Retina (tissue), 1 donor: ENCODE results near the gene DEDD2.
"Not testable (repeated sequence)": the region's sequence is repeated elsewhere in the genome, so short reads cannot be mapped to it uniquely, and the experiment has no call there.

Source experiments
- DNase-seq: peaks from one replicate; pipeline ENCODE4 v3.0.0-alpha.2; 2016

DEDD2 gene, protein sequence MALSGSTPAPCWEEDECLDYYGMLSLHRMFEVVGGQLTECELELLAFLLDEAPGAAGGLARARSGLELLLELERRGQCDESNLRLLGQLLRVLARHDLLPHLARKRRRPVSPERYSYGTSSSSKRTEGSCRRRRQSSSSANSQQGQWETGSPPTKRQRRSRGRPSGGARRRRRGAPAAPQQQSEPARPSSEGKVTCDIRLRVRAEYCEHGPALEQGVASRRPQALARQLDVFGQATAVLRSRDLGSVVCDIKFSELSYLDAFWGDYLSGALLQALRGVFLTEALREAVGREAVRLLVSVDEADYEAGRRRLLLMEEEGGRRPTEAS

DNA sequence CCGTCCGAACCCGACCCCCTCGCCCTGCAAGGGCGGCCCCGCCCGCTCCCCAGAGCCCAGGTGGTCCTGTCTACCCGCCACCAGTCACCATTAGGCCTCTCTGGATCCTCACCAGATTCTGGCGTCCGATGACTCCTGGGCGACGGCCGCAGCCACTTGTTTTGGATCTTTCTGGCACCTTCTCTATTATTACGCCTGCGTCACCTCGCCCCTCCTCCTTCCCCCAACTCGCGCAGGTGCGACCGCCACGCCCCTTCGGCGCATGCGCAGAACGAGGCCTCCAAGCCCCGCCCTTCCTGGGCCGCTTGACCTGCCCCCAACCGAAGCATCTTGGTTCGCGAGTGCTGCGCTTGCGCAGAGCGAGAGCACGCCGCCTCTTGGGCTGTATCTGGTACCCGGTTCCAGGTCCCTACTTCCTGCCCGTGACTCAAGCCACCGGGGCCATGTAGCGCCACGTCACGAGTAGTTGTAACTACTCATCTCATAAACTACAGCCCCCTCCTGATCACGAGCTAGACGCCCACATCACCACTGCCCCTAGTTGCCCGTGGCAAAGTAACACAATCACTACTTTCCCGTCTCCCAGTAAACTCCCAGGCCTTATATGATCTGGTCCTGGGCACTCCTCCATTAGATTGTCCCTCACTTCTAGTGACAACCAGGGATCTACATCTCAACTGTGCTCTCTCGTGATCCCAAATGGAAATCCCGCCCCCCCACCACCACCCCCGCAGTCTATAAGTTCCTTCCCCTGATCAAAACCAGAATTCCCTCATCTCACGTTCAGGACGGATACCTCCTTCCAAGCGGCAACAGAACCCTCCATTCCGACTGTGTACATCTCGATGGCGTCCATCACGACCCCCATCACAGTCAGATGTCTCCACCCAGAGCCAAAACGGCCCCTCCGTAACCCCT is at the start of gene DEDD2:
DEDD2 (minus strand) TSS at position 158 of the 918 bp plus-strand sequence. CDS start 670 bp downstream, outside the sequence.
- DNase-seq: peak; percentile 98

DNA sequence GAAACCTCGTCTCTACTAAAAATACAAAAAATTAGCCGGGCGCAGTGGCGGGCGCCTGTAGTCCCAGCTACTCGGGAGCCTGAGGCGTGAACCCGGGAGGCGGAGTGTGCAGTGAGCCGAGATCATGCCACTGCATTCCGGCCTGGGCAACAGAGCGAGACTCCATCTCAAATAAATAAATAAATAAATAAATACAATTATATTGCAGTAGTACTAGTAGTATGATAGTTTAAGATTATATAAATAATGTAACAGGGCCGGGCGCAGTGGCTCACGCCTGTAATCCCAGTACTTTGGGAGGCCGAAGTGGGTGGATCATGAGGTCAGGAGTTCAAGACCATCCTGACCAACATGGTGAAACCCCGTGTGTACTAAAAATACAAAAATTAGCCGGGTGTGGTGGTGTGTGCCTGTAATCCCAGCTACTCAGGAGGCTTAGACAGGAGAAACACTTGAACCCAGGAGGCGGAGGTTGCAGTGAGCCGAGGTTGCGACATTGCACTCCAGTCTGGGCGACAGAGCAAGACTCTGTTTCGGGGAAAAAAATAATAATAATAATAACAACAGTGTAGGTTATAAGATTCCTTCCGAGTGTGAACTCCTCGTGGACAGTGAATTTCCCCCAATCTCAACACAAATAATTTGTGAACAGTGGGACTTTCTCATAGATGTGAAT is 49.6 kb upstream of the DEDD2 start:
- not testable (repeated sequence) for DNase-seq

DNA sequence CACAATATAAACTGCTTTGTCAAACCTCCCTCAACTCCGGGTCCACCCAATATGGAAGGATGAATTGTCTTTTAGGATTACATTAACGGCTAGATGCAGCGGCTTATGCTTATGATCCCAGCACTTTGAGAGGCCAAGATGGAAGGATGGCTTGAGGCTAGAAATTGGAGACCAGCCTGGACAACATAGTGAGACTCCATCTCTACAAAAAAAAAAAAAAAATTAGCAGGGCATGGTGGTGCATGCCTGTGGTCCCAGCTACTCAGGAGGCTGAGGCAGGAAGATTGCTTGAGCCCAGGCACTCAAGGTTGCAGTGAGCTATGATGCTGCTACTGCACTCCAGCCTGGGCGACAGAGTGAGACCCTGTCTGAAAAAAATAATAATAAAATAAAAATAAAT is 48.6 kb upstream of the DEDD2 start:
- DNase-seq: not testable (repeated sequence)

DNA sequence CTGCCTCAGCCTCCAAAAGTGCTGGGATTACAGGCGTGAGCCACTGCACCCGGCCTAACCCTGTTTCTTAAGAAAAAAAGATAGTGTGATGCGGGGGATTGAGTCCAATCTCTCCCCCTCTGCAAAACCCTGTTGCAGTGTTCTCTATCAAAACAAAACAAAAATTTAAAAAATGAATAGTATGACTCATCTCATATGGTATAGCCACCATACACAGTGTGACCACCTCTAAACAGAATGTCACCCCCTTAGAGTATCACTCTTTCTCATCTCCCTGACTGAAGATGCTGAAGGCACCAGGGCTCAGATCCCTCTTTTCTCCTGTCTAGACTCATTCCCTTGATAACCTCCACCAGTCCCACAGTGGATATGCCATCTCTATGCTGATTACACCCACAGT is 44.3 kb upstream of the DEDD2 start:
- no peak for DNase-seq

DNA sequence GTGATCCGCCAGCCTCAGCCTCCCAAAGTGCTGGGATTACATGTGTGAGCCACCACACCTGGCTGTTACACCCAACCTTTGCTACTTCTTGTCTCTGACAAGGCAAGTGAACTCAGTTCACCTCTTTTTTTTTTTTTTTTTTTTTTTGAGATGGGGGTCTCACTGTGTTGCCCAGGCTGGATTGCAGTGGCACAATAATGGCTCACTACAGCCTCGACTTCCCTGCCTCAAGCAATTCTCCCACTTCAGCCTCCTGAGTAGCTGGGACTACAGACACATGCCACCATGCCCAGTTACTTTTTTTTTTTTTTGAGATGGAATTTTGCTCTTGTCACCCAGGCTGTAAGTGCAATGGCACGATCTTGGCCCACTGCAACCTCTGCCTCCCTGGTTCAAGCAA is 40.4 kb upstream of the DEDD2 start:
- DNase-seq: not testable (repeated sequence)

DNA sequence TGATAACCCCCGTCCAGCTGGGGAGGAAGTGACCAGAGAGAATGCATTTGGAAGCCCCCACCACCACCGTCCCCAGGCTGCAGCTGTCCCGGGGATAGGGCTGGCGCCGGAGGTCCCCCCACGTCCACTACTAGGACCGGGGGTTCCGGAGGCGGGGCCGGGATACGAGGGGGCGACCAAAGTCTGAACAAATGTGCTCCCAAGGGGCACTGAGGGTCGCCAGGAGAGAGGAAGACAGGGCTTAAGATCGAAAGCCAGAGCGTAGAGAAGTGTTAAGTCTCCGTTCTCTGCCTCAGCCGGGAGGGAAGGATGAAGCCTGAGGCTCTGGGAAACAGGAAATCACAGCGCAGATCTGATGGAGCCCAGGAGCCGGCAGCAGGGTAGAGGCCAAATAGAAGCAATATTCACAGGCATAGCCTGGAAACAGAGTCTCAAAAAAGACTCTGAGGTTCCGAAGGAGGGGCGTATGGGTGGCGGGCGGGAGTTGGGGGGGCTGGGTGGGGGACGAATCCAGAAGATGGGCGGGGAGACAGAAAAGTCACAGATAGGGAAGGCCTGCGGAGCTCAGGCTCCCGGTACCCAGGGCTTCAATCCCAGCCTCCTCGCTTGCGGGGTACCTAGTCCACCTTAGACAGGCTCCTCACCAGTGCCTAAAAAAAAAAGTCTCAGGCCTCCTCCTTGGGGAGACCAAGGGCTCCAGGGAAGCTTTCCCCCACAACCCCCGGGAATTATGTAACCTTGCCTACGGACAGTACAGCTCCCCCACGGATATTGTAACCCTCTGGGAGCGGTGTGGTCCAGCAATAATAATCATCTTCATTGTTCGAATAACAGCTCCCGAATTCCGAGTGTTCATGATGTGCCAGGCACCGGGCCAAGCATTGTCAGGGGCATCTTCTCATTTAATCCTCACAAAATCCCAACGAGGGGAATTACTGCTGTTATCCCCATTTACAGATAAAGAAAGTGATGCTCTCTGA is 38.6 kb upstream of the DEDD2 start:
- peak; percentile 69 for DNase-seq

DNA sequence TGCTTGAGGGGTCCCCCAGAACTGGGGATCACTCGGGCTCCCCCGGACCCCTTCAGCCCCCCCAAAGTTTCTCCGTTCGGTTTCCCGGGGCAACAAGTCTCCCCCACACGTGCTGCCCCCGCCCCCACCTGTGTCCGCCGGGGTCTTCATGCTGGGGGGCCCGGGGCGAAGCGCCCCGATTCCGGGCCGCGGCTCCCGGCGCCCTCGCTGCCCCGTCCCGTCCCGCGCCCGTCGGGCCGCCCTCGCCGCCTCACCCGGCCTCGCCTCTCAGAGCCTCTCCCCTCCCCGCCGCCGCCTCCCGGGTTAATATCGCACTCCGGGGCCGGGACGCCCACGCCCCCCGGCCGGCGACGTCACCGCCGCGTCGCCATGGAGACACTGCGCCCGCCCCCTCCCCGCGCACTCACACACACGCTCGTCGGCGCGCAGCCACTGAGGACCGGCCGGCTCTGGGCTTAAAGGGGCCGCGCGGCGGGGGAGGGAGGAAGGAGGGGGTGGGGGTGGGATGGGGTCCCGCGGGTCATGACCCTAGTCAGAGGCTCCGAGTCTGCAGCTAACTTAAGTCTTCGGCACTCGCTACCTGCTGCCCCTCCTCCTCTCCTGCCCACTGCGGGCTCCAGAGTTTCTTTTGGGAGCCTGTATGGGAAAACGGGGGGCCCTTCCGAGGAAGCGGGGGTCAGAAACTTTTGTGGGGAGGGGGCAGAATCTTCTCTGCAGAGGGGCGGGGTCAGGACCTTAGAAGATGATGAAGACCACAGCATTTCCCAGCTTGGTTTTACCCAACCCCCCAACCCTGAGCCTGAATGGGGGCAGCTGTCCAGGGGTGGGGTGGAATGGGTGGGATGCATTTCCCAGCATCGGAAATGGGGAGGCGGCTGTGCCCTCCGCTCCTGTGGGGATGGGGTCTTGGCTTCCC is 37.6 kb upstream of the DEDD2 start, which contains the start of gene ERF:
ERF (minus strand) TSS at position 279 of the 916 bp plus-strand sequence; CDS start at position 150, 129 bp downstream.
- peak; percentile 92 for DNase-seq

DNA sequence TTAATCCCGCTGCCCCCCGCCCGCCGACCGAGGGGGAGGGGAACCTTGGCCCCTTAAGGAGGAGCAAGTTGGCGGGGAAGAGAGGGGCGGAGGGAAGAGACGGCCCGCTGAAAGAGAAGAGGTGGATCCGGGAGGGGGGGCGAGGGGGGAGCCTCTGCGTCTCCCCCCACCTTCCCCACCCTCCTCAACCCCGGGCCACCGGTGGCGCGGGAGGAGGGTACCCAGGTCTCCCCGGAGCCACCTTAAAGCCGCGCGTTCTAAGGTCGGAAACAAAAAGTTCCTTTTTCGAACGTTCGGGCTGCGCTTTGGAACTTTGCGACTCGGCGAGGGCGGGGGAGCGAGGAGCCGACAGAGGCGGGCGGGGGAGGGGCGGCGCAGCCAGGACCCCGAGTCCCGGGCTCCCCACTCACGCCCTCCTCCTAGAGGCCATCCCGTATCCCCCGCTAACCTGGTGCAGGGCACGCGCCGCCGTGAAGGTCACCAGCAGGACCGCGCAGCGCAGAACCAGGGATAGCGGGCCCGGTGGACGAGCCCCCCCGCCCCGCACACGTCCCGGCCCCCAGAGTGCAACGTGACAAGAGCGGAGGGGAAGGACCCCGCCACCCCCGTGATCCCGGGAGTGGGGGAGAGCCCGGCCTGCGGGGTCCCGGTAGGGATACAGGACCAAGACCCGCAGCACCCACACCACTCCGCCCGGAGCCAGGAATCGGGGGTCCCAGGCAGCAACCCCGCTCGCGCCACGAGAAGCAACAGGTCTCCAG is 36.8 kb upstream of the DEDD2 start:
- peak; percentile 82 for DNase-seq

DNA sequence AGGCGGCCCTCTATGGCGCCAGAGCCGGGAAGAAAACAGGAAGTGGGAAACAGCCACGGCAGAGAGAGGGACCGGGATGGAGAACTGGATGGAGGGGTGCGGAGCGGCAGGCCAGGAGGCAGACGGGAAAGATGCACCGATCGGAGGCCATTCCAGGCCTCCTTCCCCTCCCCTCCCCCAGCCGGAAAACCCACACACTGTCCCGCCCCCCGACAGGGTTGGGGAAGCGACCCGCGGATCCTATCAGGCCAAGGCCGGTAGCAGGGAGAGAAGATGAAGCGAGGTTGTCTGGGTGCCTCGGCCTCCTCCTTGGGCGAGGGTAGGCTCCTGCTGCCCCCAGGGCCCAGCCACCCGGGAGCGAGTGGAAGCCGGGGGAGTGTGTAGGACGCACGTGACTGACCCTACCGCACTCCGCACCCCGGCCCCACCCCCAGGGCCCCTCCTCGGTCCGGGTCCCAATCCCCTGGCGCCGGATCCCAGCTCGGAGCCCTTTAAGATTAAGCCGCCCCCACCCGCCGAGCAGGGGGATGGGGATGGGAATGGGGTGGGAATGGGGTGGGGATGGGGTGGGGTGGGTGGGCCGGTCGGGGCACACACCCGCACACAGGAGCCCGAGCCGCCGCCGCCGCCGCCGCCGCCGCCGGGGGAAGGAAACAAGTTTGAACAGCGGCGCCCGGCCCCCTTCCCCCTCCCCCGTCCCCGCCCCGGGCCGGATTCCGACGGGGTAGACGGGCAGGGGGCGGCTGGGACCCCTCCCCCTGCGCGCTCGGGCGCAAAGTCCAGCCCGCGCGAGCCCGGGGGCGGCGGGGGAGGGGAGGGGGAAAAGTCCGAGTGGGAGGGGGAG is 36.0 kb upstream of the DEDD2 start:
- DNase-seq: peak; percentile 55

DNA sequence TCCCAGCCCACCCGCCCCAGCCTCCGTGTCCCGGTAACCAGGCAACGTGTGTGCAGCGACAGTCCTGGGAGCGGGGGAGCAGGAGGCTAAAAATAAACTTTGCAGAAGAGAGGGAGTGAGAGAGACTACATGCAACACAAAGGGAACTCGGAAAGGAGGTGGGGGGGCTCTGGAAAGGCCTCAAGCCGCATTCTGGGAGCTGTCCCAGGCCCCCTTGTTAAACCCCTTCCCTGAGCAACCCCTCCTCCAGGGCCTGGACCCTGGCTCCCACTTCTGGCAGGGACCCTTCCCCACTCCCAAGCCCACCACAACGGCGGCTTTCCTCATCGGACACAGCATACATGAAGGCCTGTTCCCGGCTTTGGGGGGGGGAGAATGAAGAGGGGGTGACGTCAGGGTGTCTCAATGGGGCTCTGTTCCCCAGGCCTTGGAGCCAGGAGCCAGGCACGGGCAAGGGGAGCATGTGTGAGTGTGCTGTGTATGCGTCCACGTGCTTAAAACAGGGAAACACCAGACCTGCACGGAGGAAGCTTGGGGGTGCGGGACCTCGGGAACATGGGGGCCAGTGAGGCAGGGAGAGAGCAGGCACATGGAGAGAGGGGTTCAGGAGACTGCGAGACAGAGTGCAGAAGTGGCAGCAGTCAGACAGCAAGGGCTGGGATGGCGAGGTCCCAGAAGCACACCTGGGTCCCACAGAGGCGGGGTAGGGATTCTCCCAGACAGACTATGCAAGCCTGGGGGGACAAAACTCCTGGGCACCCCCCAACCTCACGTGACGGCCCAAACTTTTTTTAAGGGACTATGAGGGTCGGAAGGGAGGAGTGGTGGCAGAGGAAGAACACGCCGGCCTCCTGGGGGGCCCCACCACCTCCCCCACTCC is 35.1 kb upstream of the DEDD2 start:
- peak; percentile 68 for DNase-seq

DNA sequence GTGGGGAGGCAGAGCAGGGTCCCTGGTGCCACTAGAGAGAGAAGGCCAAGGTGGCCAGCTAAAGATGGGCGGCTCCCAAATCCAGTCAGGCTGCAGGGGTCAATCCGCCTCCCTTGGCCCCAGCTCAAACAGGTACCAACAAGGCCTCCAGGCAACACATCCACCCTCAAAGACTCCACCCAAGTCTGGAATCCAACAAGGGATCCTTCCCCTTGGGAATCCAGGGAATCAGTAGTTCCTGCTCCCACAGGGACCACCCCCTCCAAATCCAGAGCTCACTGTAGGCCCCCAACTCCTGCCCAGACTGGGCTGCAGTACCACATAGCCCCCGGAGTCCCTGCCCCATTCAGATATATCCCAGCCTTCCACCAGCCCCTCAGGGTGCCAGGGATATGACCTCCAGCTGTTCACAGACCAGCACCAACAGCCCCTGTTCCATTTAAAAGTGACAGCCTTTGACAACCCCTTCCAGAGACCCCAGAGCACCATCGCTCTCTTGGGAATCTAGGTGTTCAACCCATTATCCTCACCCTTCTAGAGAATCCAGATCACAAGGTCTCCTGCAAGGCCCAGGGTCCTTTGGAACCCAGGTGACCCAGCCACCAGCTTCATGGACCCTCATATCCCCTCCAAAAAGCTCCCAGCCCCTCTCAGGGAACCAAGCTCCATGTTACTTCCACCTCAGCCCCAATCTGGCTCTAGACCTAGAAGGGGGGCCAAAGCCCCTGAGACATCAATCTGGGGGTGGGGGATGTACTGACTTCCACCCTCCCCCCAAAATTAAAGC is 34.3 kb upstream of the DEDD2 start:
- peak; percentile 39 for DNase-seq

DNA sequence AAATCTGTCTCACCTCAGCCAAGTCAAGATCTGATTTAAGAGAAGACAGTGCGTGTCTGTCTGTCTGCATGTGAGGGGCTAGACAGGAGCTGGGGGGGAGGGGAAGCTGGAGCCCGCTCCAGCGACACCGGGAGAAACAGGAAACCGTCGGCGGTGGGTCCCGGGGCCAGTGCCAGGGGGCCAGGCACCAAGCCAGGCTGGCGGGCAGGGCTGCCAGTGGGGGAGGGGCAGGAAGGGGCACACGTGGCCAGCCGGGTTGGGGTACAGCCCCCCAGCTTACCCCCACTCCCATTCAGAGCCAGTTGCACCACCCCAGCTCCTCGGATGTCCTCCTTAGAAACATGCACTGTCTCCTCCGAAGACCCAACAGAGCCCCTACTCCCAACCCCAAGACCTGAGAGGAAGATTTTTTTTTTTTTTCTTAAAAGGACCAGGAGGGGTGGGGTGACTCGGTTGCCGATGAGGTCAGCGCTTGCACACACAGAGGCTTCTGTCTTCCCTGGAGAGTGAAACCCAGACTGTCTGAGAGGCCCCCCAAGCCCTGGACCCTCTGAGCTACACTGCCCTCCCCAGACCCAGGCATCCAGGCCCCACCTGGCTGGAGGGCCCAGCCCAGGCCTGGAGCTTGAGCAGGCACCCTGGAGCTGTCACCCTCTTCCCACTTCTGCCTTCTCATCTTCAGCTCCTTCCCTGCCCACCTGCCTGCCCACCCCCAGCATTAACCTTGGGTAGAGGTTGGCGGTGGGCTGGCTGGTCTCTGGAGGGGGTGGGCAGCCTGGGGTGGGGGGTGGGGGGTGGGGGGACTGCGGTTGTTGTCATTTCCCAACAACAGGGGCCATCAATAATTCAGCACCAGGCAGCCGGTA is 33.4 kb upstream of the DEDD2 start:
- DNase-seq: peak; percentile 44

DNA sequence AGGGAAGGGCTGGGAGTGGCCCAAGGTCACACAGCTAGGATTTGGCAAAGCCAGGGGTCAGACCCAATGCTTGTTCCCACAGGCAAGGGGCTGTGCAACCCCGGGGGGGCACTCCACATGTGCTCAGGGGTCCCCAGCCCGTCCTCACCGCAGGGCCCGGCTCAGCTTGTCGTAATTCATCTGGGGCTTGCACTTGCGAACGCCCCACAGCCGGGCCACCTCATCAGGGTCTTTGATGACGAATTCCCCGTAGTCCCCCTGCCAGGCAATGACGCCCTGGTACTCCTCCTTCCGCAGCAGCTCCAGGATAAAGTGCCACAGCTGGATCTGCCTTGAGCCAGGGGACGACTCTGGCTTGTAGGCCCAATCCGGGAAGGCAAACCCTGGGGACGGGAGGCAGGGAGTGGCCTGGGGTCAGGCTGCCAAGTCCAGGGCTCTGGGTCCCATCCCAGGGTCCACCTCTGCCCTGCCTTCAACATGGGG is 32.7 kb upstream of the DEDD2 start:
- DNase-seq: peak; percentile 27

DNA sequence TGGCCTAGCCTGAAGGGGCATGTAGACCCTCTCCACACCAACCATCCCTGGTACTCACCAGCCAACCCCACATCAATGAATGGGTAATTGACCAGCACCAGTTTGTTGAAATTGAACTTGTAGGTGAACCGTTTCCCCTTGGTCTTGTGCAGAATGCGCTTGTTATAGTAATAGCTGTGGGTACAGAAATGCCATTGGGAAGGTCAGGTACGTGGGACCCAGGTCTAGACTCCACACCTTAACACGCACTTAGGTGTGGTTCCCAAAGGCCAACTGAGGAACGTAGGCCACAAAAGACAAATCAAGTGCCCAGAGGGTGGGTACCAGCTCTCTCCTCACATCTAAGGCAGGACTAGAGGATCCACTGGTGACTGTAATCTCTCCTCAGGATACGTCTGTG is 32.3 kb upstream of the DEDD2 start:
- DNase-seq: no peak

DNA sequence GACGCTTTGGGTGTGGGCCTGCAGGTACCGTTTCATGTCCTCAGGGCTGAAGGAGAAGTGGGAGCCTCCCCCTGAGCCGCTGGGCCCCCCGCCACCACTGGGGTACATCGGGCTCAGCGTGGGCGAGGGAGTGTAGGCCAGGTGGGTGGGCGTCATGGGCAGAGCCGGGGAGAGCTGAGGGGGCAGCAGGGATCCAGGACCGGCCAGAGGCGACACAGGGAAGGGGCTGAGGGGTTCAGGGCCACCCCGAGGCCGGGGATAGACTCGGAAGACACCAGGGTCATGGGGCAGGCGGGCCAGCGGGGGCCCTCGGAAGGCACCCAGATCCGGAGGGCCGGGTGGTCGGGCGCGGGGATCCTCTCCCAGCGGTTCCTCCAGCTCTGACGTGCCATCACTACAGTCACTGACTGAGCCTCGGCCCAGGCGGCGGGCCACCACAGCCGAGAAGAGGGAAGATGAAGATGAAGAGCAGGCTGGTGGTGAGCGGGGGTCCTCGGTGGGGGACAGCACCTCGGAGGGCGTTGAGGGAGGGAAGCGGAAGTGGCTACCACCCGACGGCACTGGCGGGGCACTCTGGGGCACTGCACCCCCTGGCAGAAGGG is 31.8 kb upstream of the DEDD2 start:
- no peak for DNase-seq
